CD4-positive, alpha-beta T cell treated with Interleukin-4 for 1 hour (primary cell): ENCODE measurements around the gene RGS14.
"Not testable (repeated sequence)": the region's sequence is repeated elsewhere in the genome, so short reads cannot be mapped to it uniquely, and the experiment has no call there.

ENCODE experiments used
- DNase-seq, 2 donors: peaks; one replicate each; pipeline ENCODE4 v3.0.0-alpha.2; 2020 to 2022

RGS14 gene

GRCh38 chr5:177404641-177405179 lies 47.0 kb downstream of the RGS14 start:
- no peak for DNase-seq

- DNase-seq, result no peak
These were observed 47.6 kb downstream of the RGS14 start for GRCh38 chr5:177405312-177405711.

GRCh38 chr5:177405805-177406204 lies 48.1 kb downstream of the RGS14 start:
- DNase-seq, result peak in 1 of 2 donors; percentile 73

GRCh38 chr5:177409043-177409801 lies 51.5 kb downstream of the RGS14 start, which contains the start of gene F12:
Gene F12 (minus strand): TSS chr5:177409564. CDS start chr5:177409527, 37 bp downstream.
- no peak for DNase-seq

- DNase-seq, result no peak
These were observed 52.9 kb downstream of the RGS14 start for GRCh38 chr5:177410575-177410974.

GRCh38 chr5:177412603-177413233 lies 55.0 kb downstream of the RGS14 start:
- DNase-seq, result peak in 1 of 2 donors; percentile 81

- no peak for DNase-seq
These were observed 56.8 kb downstream of the RGS14 start for GRCh38 chr5:177414481-177414880.

- DNase-seq, result not testable (repeated sequence)
These were observed 59.4 kb downstream of the RGS14 start for GRCh38 chr5:177417081-177417480.

GRCh38 chr5:177419046-177419445 lies 61.3 kb downstream of the RGS14 start:
- no peak for DNase-seq

- DNase-seq, result not testable (repeated sequence)
These were observed 62.7 kb downstream of the RGS14 start for GRCh38 chr5:177420472-177420871.

- no peak for DNase-seq
These were observed 63.5 kb downstream of the RGS14 start for GRCh38 chr5:177421062-177421798.
